A549 (cell line): Measurements from ENCODE around the gene MC2R.

ENCODE experiments used
- CBX8 ChIP-seq: fragments of 200-600 bp; sonication (generic); IDR thresholded peaks from 2 replicates; pipeline ENCODE4 v1.6.1; 2016
- CEBPB ChIP-seq, 2 experiments: fragments of >200 bp in 1 of 2; sonication (Bioruptor Twin) in 1 of 2; formaldehyde crosslinking in 1 of 2; IDR thresholded peaks; 2 replicates each; pipeline ENCODE4 v1.6.1; 2012 to 2016
- CTCF ChIP-seq: fragments of >200 bp; sonication (Bioruptor Twin); formaldehyde crosslinking; IDR thresholded peaks from 3 replicates; pipeline ENCODE4 v1.5.1; 2016
- ESRRA ChIP-seq: fragments of 150-350 bp; IDR thresholded peaks from 2 replicates; pipeline ENCODE4 v1.6.1; 2014; ENCODE audit warnings: mild to moderate bottlenecking, low read length, borderline replicate concordance
- KDM5A ChIP-seq: fragments of 200-600 bp; sonication (generic); IDR thresholded peaks from 2 replicates; pipeline ENCODE4 v1.6.1; 2016; ENCODE audit warnings: antibody characterized with exemption, mild to moderate bottlenecking
- MYC ChIP-seq: IDR thresholded peaks from 2 replicates; pipeline ENCODE4 v1.6.1; 2012; ENCODE audit warnings: mild to moderate bottlenecking, inconsistent platforms, low read length, improper control_type of control experiment, borderline replicate concordance
- PBX3 ChIP-seq: IDR thresholded peaks from 2 replicates; pipeline ENCODE4 v1.6.1; 2012
- POLR2A ChIP-seq: IDR thresholded peaks from 2 replicates; pipeline ENCODE4 v1.6.1; 2012; ENCODE audit warnings: mild to moderate bottlenecking, low read length
- REST ChIP-seq: fragments of 200-600 bp; sonication (generic); IDR thresholded peaks from 2 replicates; pipeline ENCODE4 v1.6.1; 2016; ENCODE audit warnings: antibody characterized with exemption, mild to moderate bottlenecking, moderate library complexity
- RFX5 ChIP-seq: fragments of 450-650 bp; IDR thresholded peaks from 2 replicates; pipeline ENCODE4 v1.7.1; 2014; ENCODE audit warnings: antibody characterized with exemption, mild to moderate bottlenecking, moderate library complexity
- SREBF2 ChIP-seq: fragments of 450-650 bp; IDR thresholded peaks from 2 replicates; pipeline ENCODE4 v1.6.1; 2014; ENCODE audit warnings: mild to moderate bottlenecking, moderate library complexity

- TF ChIP-seq CBX8: no peak
- TF ChIP-seq PBX3: no peak
- no peak for TF ChIP-seq CTCF
- no peak for TF ChIP-seq POLR2A
- no peak for TF ChIP-seq CEBPB (IDR thresholded peaks at IDR 0.05)
- TF ChIP-seq REST: no peak
- TF ChIP-seq RFX5: no peak
- no peak for TF ChIP-seq ESRRA
- no peak for TF ChIP-seq KDM5A
- TF ChIP-seq SREBF2: no peak
- no peak for TF ChIP-seq MYC
These were observed 6.0 kb downstream of the MC2R start for GRCh38 chr18:13909141-13909940.
